ENCODE measurements around the gene KRTAP19-2. TPM values are rescaled to one million over a fixed set of nuclear protein-coding genes. Genes with fewer than 3 reads are reported as not detected.

KRTAP19-2 gene
- total and polyA plus RNA-seq, 2 donors from 2014 or later, result not detected

- DNase-seq, result no peak
- Histone ChIP-seq H3K9ac (ENCODE audit: low read length in 3 of 3) (no peak within 1 kb of the TSS), H3K4me3 (ENCODE audit: low read length in 3 of 3) (no peak within 1 kb of the TSS), H3K36me3 (ENCODE audit: control insufficient read depth in 2 of 3, insufficient read depth in 3 of 3, low read length in 3 of 3) (no peaks in the 10 kb centered on the region), H3K27ac (ENCODE audit: low read depth in 2 of 2, low read length in 2 of 2) (no peak within 1 kb of the TSS), H3K4me1 (ENCODE audit: control insufficient read depth in 2 of 3, insufficient read depth in 2 of 3, low read depth in 1 of 3, low read length in 3 of 3) (no peaks in the 10 kb centered on the region), H3K27me3 (ENCODE audit: control insufficient read depth, insufficient read depth, low read length) (no peaks in the 10 kb centered on the region), H3K9me3 (ENCODE audit: control insufficient read depth in 2 of 3, insufficient read depth in 1 of 3, low read length in 3 of 3) (no peaks in the 10 kb centered on the region)
- TF ChIP-seq CTCF (IDR thresholded peaks at IDR 0.05; ENCODE audit: borderline replicate concordance, extremely low read depth, insufficient read depth), result no peak
- intact Hi-C loops (cut with DNase I), result no loop called here
- no peak for FAIRE-seq
Observed at GRCh38 chr21:30502041-30502440, 14.8 kb upstream of the KRTAP19-2 start, which contains the start of gene KRTAP19-5. TSS of gene KRTAP19-5 (minus strand) at chr21:30502141. CDS start at chr21:30502090, 51 bp downstream.

GRCh38 chr21:30497065-30497464 is 9.8 kb upstream of the KRTAP19-2 start, which contains the start of gene KRTAP19-4:
TSS of gene KRTAP19-4 (minus strand) at chr21:30497165. CDS start at chr21:30497110, 55 bp downstream.
- TF ChIP-seq CTCF (IDR thresholded peaks at IDR 0.05; ENCODE audit: borderline replicate concordance, extremely low read depth, insufficient read depth), result no peak
- H3K27me3 ChIP-seq (ENCODE audit: control insufficient read depth, insufficient read depth, low read length), result no peaks in the 10 kb centered on the region
- DNase-seq, result no peak
- intact Hi-C loops (cut with DNase I), result no loop called here
- H3K9me3 ChIP-seq (ENCODE audit: control insufficient read depth in 2 of 3, insufficient read depth in 1 of 3, low read length in 3 of 3), result no peaks in the 10 kb centered on the region
- no peak within 1 kb of the TSS for H3K27ac ChIP-seq (ENCODE audit: low read depth in 2 of 2, low read length in 2 of 2)
- FAIRE-seq, result no peak
- no peak within 1 kb of the TSS for H3K9ac ChIP-seq (ENCODE audit: low read length in 3 of 3)
- H3K36me3 ChIP-seq (ENCODE audit: control insufficient read depth in 2 of 3, insufficient read depth in 3 of 3, low read length in 3 of 3), result no peaks in the 10 kb centered on the region
- H3K4me1 ChIP-seq (ENCODE audit: control insufficient read depth in 2 of 3, insufficient read depth in 2 of 3, low read depth in 1 of 3, low read length in 3 of 3), result no peaks in the 10 kb centered on the region
- H3K4me3 ChIP-seq (ENCODE audit: low read length in 3 of 3), result no peak within 1 kb of the TSS

- DNase-seq (peak in 1 of 5 donors; percentile 0), FAIRE-seq (no peak)
- intact Hi-C loops (cut with DNase I), result no loop called here
- H3K9me3 ChIP-seq (ENCODE audit: control insufficient read depth in 2 of 3, insufficient read depth in 1 of 3, low read length in 3 of 3), result no peaks in the 10 kb centered on the region
- H3K4me1 ChIP-seq (ENCODE audit: control insufficient read depth in 2 of 3, insufficient read depth in 2 of 3, low read depth in 1 of 3, low read length in 3 of 3), result no peaks in the 10 kb centered on the region
- H3K36me3 ChIP-seq (ENCODE audit: control insufficient read depth in 2 of 3, insufficient read depth in 3 of 3, low read length in 3 of 3), result no peaks in the 10 kb centered on the region
- no peaks in the 10 kb centered on the region for H3K27me3 ChIP-seq (ENCODE audit: control insufficient read depth, insufficient read depth, low read length)
- TF ChIP-seq CTCF (IDR thresholded peaks at IDR 0.05; ENCODE audit: borderline replicate concordance, extremely low read depth, insufficient read depth), result no peak
- H3K9ac ChIP-seq (ENCODE audit: low read length in 3 of 3), result no peak within 1 kb of the TSS
- H3K4me3 ChIP-seq (ENCODE audit: low read length in 3 of 3), result no peak within 1 kb of the TSS
- H3K27ac ChIP-seq (ENCODE audit: low read depth in 2 of 2, low read length in 2 of 2), result no peak within 1 kb of the TSS
Observed at GRCh38 chr21:30491963-30492428, 4.8 kb upstream of the KRTAP19-2 start, which contains the start of gene KRTAP19-3. TSS of gene KRTAP19-3 (minus strand) at chr21:30492013. CDS start at chr21:30491957, 56 bp downstream.

GRCh38 chr21:30486180-30486579 is 1.1 kb downstream of the KRTAP19-2 start:
- Histone ChIP-seq H3K9ac (ENCODE audit: low read length in 3 of 3) (no peak overlapping the region), H3K9me3 (ENCODE audit: control insufficient read depth in 2 of 3, insufficient read depth in 1 of 3, low read length in 3 of 3) (no peaks in the 10 kb centered on the region), H3K4me1 (ENCODE audit: control insufficient read depth in 2 of 3, insufficient read depth in 2 of 3, low read depth in 1 of 3, low read length in 3 of 3) (no peaks in the 10 kb centered on the region), H3K27me3 (ENCODE audit: control insufficient read depth, insufficient read depth, low read length) (no peaks in the 10 kb centered on the region), H3K4me3 (ENCODE audit: low read length in 3 of 3) (no peak overlapping the region), H3K36me3 (ENCODE audit: control insufficient read depth in 2 of 3, insufficient read depth in 3 of 3, low read length in 3 of 3) (no peaks in the 10 kb centered on the region), H3K27ac (ENCODE audit: low read depth in 2 of 2, low read length in 2 of 2) (no peak overlapping the region)
- no peak for FAIRE-seq
- intact Hi-C loops (cut with DNase I), result no loop called here
- peak in 1 of 5 donors; percentile 6 for DNase-seq
- no peak for TF ChIP-seq CTCF (IDR thresholded peaks at IDR 0.05; ENCODE audit: borderline replicate concordance, extremely low read depth, insufficient read depth)

Data from kidney (tissue), 14 donors.